HepG2 (cell line): Measurements from ENCODE around the gene TGM1. TPM values are rescaled to one million over a fixed set of nuclear protein-coding genes. Genes with fewer than 3 reads are reported as not detected.

ENCODE experiments used
- AGO1 ChIP-seq: fragments of 200-400 bp; formaldehyde crosslinking; IDR thresholded peaks from 2 replicates; pipeline ENCODE4 v1.6.1; 2017; ENCODE audit warnings: mild to moderate bottlenecking, low read depth, low read length, moderate library complexity; ENCODE audit not compliant: poor library complexity, severe bottlenecking
- BCL6 ChIP-seq: IDR thresholded peaks from 2 replicates; pipeline ENCODE4 v1.6.1; 2016; ENCODE audit warnings: missing genetic modification reagents, missing compliant biosample characterization
- CREBL2 ChIP-seq: sonication (generic); formaldehyde crosslinking; IDR thresholded peaks from 2 replicates; pipeline ENCODE4 v1.8.1; 2023; ENCODE audit warnings: missing genetic modification reagents, mild to moderate bottlenecking, borderline replicate concordance
- GPN1 ChIP-seq: sonication (generic); formaldehyde crosslinking; IDR thresholded peaks from 2 replicates; pipeline ENCODE4 v1.5.1; 2020; ENCODE audit warnings: missing genetic modification reagents, borderline replicate concordance
- HIC2 ChIP-seq: sonication (generic); formaldehyde crosslinking; IDR thresholded peaks from 2 replicates; pipeline ENCODE4 v1.9.0; 2022; ENCODE audit warnings: low read depth, missing genetic modification reagents
- HOMEZ ChIP-seq: IDR thresholded peaks from 2 replicates; pipeline ENCODE4 v1.6.1; 2016; ENCODE audit warnings: low read depth
- MTA1 ChIP-seq: sonication (generic); formaldehyde crosslinking; IDR thresholded peaks from 2 replicates; pipeline ENCODE4 v1.4.0; 2020; ENCODE audit warnings: missing genetic modification reagents, mild to moderate bottlenecking, borderline replicate concordance
- NFRKB ChIP-seq: fragments of 450-650 bp; IDR thresholded peaks from 2 replicates; pipeline ENCODE4 v1.6.1; 2017
- SNAI1 ChIP-seq: sonication (generic); formaldehyde crosslinking; IDR thresholded peaks from 2 replicates; pipeline ENCODE4 v1.5.0; 2020; ENCODE audit warnings: mild to moderate bottlenecking, missing genetic modification reagents, borderline replicate concordance
- TAF1 ChIP-seq: sonication (generic); formaldehyde crosslinking; IDR thresholded peaks from 2 replicates; pipeline ENCODE4 v1.4.0; 2020; ENCODE audit warnings: missing genetic modification reagents
- ZBTB38 ChIP-seq: sonication (generic); formaldehyde crosslinking; IDR thresholded peaks from 2 replicates; pipeline ENCODE4 v1.5.1; 2020; ENCODE audit warnings: mild to moderate bottlenecking, missing genetic modification reagents
- ZBTB4 ChIP-seq: sonication (generic); formaldehyde crosslinking; IDR thresholded peaks from 2 replicates; pipeline ENCODE4 v1.4.0; 2020; ENCODE audit warnings: missing genetic modification reagents, mild to moderate bottlenecking, borderline replicate concordance
- ZNF44 ChIP-seq: sonication (generic); formaldehyde crosslinking; IDR thresholded peaks from 2 replicates; pipeline ENCODE4 v1.5.1; 2020; ENCODE audit warnings: mild to moderate bottlenecking, missing genetic modification reagents
- polyA plus RNA-seq, 8 experiments: library from polyadenylated mRNA; depleted of rRNA in 3 of 8; stranded (reverse) in 7 of 8; unstranded in 1 of 8; fragments of >200 nt; fragmentation: Illumina TruSeq in 4 of 8; extraction: Trizol in 4 of 8; gene quantifications; 2 replicates each; pipeline versions ENCODE4 v1.2.1 to v1.2.3, GENCODE V29; 2011 to 2016; ENCODE audit warnings: low read depth in 4 of 8, missing spikeins in 1 of 8, mixed read lengths in 1 of 8; ENCODE audit not compliant: insufficient read depth in 1 of 8
- total RNA-seq, 5 experiments: library from RNA; depleted of rRNA; stranded (reverse); fragments of >200 nt; fragmentation: Illumina TruSeq; extraction: Trizol; gene quantifications; 2 replicates each; pipeline ENCODE4 v1.2.3, GENCODE V29; 2016; ENCODE audit warnings: low read depth in 1 of 5
- TF ChIP-seq, protein P1 (sequence below), 2 experiments: IDR thresholded peaks; 2 replicates each; pipeline ENCODE4 v1.6.1; 2011 to 2012; ENCODE audit warnings: low read length in 2 of 2, borderline replicate concordance in 1 of 2, low read depth in 1 of 2, mild to moderate bottlenecking in 1 of 2, moderate library complexity in 1 of 2
- TF ChIP-seq, protein P2 (sequence below): sonication (generic); formaldehyde crosslinking; IDR thresholded peaks from 2 replicates; pipeline ENCODE4 v1.4.0; 2020; ENCODE audit warnings: mild to moderate bottlenecking, missing genetic modification reagents
- TF ChIP-seq, protein P3 (sequence below): sonication (generic); formaldehyde crosslinking; conservative IDR thresholded peaks from 2 replicates; pipeline ENCODE4 v1.8.1; 2023; ENCODE audit warnings: missing genetic modification reagents

The TGM1 gene
- total and polyA plus RNA-seq, 2 of the 13 experiments (the other 11 are each of a cell fraction or from before 2014, with no cell fraction given): 3.2 to 10.6 TPM

- TF ChIP-seq HIC2 (CRISPR knock-in tag) (no peak), MTA1 (CRISPR knock-in tag) (no peak; the same call in 1 of the 2 replicates), ZBTB38 (CRISPR knock-in tag) (peak; percentile 9; the same call in 1 of the 2 replicates), AGO1 (peak; percentile 84), TAF1 (peak; percentile 83), GPN1 (CRISPR knock-in tag) (peak; percentile 71; the same call in 1 of the 2 replicates), NFRKB (no peak), HOMEZ (CRISPR knock-in tag) (peak; percentile 75), ZBTB4 (CRISPR knock-in tag) (peak; percentile 30; the same call in 1 of the 2 replicates), CREBL2 (peak; percentile 94; the same call in 1 of the 2 replicates), BCL6 (CRISPR knock-in tag) (peak; percentile 60), ZNF44 (CRISPR knock-in tag) (peak; percentile 55), SNAI1 (CRISPR knock-in tag) (peak; percentile 99)
- TF ChIP-seq, protein P1, sequence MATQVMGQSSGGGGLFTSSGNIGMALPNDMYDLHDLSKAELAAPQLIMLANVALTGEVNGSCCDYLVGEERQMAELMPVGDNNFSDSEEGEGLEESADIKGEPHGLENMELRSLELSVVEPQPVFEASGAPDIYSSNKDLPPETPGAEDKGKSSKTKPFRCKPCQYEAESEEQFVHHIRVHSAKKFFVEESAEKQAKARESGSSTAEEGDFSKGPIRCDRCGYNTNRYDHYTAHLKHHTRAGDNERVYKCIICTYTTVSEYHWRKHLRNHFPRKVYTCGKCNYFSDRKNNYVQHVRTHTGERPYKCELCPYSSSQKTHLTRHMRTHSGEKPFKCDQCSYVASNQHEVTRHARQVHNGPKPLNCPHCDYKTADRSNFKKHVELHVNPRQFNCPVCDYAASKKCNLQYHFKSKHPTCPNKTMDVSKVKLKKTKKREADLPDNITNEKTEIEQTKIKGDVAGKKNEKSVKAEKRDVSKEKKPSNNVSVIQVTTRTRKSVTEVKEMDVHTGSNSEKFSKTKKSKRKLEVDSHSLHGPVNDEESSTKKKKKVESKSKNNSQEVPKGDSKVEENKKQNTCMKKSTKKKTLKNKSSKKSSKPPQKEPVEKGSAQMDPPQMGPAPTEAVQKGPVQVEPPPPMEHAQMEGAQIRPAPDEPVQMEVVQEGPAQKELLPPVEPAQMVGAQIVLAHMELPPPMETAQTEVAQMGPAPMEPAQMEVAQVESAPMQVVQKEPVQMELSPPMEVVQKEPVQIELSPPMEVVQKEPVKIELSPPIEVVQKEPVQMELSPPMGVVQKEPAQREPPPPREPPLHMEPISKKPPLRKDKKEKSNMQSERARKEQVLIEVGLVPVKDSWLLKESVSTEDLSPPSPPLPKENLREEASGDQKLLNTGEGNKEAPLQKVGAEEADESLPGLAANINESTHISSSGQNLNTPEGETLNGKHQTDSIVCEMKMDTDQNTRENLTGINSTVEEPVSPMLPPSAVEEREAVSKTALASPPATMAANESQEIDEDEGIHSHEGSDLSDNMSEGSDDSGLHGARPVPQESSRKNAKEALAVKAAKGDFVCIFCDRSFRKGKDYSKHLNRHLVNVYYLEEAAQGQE (IDR thresholded peaks at IDR 0.05; ENCODE audit: borderline replicate concordance in 1 of 2, low read depth in 1 of 2, low read length in 2 of 2): 0 out of 4 replicates have a peak, but pooled peaks of 1 of the 2 experiments have one; percentile 33
- TF ChIP-seq, protein P2, sequence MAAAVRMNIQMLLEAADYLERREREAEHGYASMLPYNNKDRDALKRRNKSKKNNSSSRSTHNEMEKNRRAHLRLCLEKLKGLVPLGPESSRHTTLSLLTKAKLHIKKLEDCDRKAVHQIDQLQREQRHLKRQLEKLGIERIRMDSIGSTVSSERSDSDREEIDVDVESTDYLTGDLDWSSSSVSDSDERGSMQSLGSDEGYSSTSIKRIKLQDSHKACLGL: peak; percentile 62
- TF ChIP-seq, protein P3, sequence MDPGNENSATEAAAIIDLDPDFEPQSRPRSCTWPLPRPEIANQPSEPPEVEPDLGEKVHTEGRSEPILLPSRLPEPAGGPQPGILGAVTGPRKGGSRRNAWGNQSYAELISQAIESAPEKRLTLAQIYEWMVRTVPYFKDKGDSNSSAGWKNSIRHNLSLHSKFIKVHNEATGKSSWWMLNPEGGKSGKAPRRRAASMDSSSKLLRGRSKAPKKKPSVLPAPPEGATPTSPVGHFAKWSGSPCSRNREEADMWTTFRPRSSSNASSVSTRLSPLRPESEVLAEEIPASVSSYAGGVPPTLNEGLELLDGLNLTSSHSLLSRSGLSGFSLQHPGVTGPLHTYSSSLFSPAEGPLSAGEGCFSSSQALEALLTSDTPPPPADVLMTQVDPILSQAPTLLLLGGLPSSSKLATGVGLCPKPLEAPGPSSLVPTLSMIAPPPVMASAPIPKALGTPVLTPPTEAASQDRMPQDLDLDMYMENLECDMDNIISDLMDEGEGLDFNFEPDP (CRISPR knock-in tag): no peak
These were observed 30.8 kb downstream of the TGM1 start, which contains the start of gene NEDD8 (continued) for GRCh38 chr14:24232121-24232644.
